CD14-positive monocyte (primary cell): ENCODE data around the gene MBP. TPM values are rescaled to one million over a fixed set of nuclear protein-coding genes. Genes with fewer than 3 reads are reported as not detected.

Source experiments
- DNase-seq, 3 donors: peaks; one replicate each; pipeline ENCODE4 v3.0.0-alpha.2; 2011 to 2022
- H2AFZ ChIP-seq: 2 replicates; pipeline ENCODE4 v1.6.0; 2012; ENCODE audit warnings: mild to moderate bottlenecking, low read depth, low read length, inconsistent platforms; ENCODE audit not compliant: insufficient read depth, poor library complexity, severe bottlenecking
- H3K27ac ChIP-seq, 2 donors: 1 replicate in 1 of 2; 2 replicates in 1 of 2; pipeline ENCODE4 v1.5.1; 2012 to 2013; ENCODE audit warnings: low read length in 2 of 2, control low read depth in 1 of 2, inconsistent platforms in 1 of 2, low read depth in 1 of 2, mild to moderate bottlenecking in 1 of 2
- H3K27me3 ChIP-seq, 2 donors: one replicate each; pipeline versions ENCODE4 v1.6.0 to v1.6.1; 2011 to 2013; ENCODE audit warnings: low read length in 2 of 2; ENCODE audit not compliant: control insufficient read depth in 2 of 2, insufficient read depth in 2 of 2
- H3K36me3 ChIP-seq, 2 donors: replicated peaks in 1 of 2; 1 replicate in 1 of 2; 2 replicates in 1 of 2; pipeline versions ENCODE4 v1.5.1 to v1.6.1; 2012 to 2013; ENCODE audit warnings: low read length in 2 of 2, control low read depth in 1 of 2, inconsistent platforms in 1 of 2, mild to moderate bottlenecking in 1 of 2; ENCODE audit not compliant: insufficient read depth in 2 of 2, control insufficient read depth in 1 of 2
- H3K4me1 ChIP-seq, 2 donors: 1 replicate in 1 of 2; 2 replicates in 1 of 2; pipeline versions ENCODE4 v1.5.1 to v1.6.1; 2012 to 2013; ENCODE audit warnings: low read length in 2 of 2, control low read depth in 1 of 2, inconsistent platforms in 1 of 2, mild to moderate bottlenecking in 1 of 2, moderate library complexity in 1 of 2; ENCODE audit not compliant: insufficient read depth in 2 of 2, control insufficient read depth in 1 of 2
- H3K4me2 ChIP-seq: replicated peaks from 2 replicates; pipeline ENCODE3; 2012; ENCODE audit warnings: low read length, moderate library complexity, mild to moderate bottlenecking; ENCODE audit not compliant: poor library complexity, severe bottlenecking; ENCODE audit errors: extremely low read depth
- H3K4me3 ChIP-seq, 3 experiments: fragments of 200-600 bp in 1 of 3; sonication (generic) in 1 of 3; replicated peaks in 1 of 3; 1 replicate in 2 of 3; 2 replicates in 1 of 3; pipeline ENCODE4 v1.5.1; 2011 to 2013; ENCODE audit warnings: low read length in 3 of 3, mild to moderate bottlenecking in 3 of 3, control low read depth in 2 of 3, low read depth in 2 of 3, inconsistent platforms in 1 of 3, moderate library complexity in 1 of 3
- H3K79me2 ChIP-seq: 2 replicates; pipeline ENCODE4 v1.6.0; 2012; ENCODE audit warnings: mild to moderate bottlenecking, control low read depth, inconsistent platforms, low read length, moderate library complexity; ENCODE audit not compliant: insufficient read depth
- H3K9ac ChIP-seq: 2 replicates; pipeline ENCODE4 v1.6.0; 2017; ENCODE audit warnings: low read length, mild to moderate bottlenecking; ENCODE audit not compliant: insufficient read depth, poor library complexity, severe bottlenecking
- H3K9me3 ChIP-seq, 2 donors: replicated peaks in 1 of 2; 1 replicate in 1 of 2; 2 replicates in 1 of 2; pipeline versions ENCODE4 v1.5.1 to v1.6.1; 2012 to 2013; ENCODE audit warnings: low read length in 2 of 2, control low read depth in 1 of 2; ENCODE audit not compliant: control insufficient read depth in 1 of 2, insufficient read depth in 1 of 2
- H4K20me1 ChIP-seq: 2 replicates; pipeline ENCODE4 v1.6.0; 2012; ENCODE audit warnings: mild to moderate bottlenecking, low read length, control low read depth, moderate library complexity; ENCODE audit not compliant: insufficient read depth
- H3K27ac Mint-ChIP-seq, 7 donors: one replicate each; pipeline ENCODE4 v1.8.0; 2020; ENCODE audit warnings: mild to moderate bottlenecking in 7 of 7, mixed read lengths in 7 of 7, moderate library complexity in 6 of 7, inconsistent platforms in 2 of 7
- H3K27me3 Mint-ChIP-seq, 3 donors: one replicate each; pipeline ENCODE4 v1.8.0; 2021 to 2022; ENCODE audit warnings: low read depth in 3 of 3, mild to moderate bottlenecking in 3 of 3, mixed read lengths in 3 of 3, moderate library complexity in 3 of 3, inconsistent platforms in 1 of 3
- H3K36me3 Mint-ChIP-seq, 2 donors: one replicate each; pipeline ENCODE4 v1.8.0; 2020; ENCODE audit warnings: mixed read lengths in 2 of 2, inconsistent platforms in 1 of 2, mild to moderate bottlenecking in 1 of 2
- H3K4me1 Mint-ChIP-seq: one replicate; pipeline ENCODE4 v1.8.0; 2020; ENCODE audit warnings: mild to moderate bottlenecking, mixed read lengths
- H3K4me3 Mint-ChIP-seq, 2 donors: one replicate each; pipeline ENCODE4 v1.8.0; 2020; ENCODE audit warnings: mild to moderate bottlenecking in 2 of 2, mixed read lengths in 2 of 2, moderate library complexity in 1 of 2
- H3K9me3 Mint-ChIP-seq, 7 donors: one replicate each; pipeline ENCODE4 v1.8.0; 2020 to 2022; ENCODE audit warnings: mixed read lengths in 7 of 7, mild to moderate bottlenecking in 6 of 7, moderate library complexity in 6 of 7, inconsistent platforms in 2 of 7
- WGBS: methylation state at CpG from one replicate; pipeline ENCODE4 v1.1.5; 2013; ENCODE audit warnings: missing lambda C conversion rate; ENCODE audit not compliant: insufficient coverage; 5-methylcytosine and 5-hydroxymethylcytosine counted together
- intact Hi-C, 2 donors: fragments of 100-400 bp; cut with micrococcal nuclease; formaldehyde crosslinking; loops; one replicate each; pipeline versions ENCODE4 v1.15.0 to v1.15.1; 2023
- polyA plus RNA-seq, 3 donors: library from polyadenylated mRNA; depleted of rRNA in 1 of 3; unstranded in 2 of 3; stranded (reverse) in 1 of 3; fragments of 300-500 nt in 2 of 3; fragments of >200 nt in 1 of 3; fragmentation: Illumina TruSeq in 2 of 3; gene quantifications; 1 replicate in 2 of 3; 2 replicates in 1 of 3; pipeline ENCODE4 v1.2.3, GENCODE V29; 2012 to 2021
- TF ChIP-seq, protein P1 (sequence below): fragments of 200-600 bp; IDR thresholded peaks from one replicate; pipeline ENCODE4 v1.8.0; 2022; ENCODE audit warnings: antibody characterized with exemption, mild to moderate bottlenecking

MBP gene
- polyA plus RNA-seq, 3 donors, result 47.7 to 81.0 (median 50.4) TPM

DNA sequence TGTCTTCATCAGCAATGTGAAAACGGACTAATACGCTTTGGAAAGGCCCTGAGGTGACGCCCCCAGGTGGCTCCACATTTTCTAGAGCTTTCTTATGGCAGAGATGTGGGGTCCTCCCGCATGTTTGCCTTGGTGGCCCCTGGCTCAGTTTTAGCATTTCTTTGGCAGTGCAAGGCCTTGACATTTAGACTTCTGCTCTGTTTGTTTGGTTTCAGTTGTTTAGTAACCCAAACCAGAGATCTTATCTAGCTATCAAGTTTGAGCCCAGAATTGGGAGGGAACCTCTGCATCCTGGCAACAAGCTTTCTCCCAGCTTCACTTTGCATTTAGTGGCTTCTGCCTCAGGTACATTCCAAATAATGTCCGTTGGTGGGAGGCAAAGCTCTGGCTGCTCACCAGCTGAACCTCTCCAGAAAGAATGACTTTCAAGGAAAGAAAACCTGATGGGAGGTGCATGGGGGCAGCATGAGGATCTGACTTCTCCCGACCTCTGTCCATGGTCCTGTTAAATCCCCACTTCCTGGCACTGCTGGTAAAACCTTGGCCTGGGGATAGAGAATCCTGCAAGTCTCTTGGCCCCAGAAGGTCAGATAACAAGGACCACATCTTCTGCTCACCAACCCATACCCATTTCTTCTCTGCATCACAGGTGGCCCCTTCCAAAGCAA is 12.0 kb upstream of the MBP start:
- WGBS, result 96% methylated on average over 5 of the region's 6 CpGs
- TF ChIP-seq, protein P1, sequence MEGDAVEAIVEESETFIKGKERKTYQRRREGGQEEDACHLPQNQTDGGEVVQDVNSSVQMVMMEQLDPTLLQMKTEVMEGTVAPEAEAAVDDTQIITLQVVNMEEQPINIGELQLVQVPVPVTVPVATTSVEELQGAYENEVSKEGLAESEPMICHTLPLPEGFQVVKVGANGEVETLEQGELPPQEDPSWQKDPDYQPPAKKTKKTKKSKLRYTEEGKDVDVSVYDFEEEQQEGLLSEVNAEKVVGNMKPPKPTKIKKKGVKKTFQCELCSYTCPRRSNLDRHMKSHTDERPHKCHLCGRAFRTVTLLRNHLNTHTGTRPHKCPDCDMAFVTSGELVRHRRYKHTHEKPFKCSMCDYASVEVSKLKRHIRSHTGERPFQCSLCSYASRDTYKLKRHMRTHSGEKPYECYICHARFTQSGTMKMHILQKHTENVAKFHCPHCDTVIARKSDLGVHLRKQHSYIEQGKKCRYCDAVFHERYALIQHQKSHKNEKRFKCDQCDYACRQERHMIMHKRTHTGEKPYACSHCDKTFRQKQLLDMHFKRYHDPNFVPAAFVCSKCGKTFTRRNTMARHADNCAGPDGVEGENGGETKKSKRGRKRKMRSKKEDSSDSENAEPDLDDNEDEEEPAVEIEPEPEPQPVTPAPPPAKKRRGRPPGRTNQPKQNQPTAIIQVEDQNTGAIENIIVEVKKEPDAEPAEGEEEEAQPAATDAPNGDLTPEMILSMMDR, result no peak
- intact Hi-C loops, result loop anchor here (5.0 kb wide), 2 partner anchors 38 to 68 kb away; no protein-coding TSS in a partner anchor
- Mint-ChIP-seq H3K36me3 (peaks cover 7 to 12% of the 10 kb centered on the region in 2 donors), H3K27me3 (peaks cover 0 to 5% (median 4%) of the 10 kb centered on the region in 3 donors), H3K4me3 (no peak overlapping the region), H3K9me3 (peaks cover 11 to 29% (median 27%) of the 10 kb centered on the region in 7 donors), H3K4me1 (peaks cover 49% of the 10 kb centered on the region), H3K27ac (peak overlapping the region in 3 of 7 donors; percentile 15 to 70 (median 18))
- Histone ChIP-seq H3K27ac (no peak overlapping the region), H2AFZ (no peak overlapping the region), H3K27me3 (no peaks in the 10 kb centered on the region), H3K4me2 (no peak overlapping the region), H3K4me3 (no peak overlapping the region), H4K20me1 (no peaks in the 10 kb centered on the region), H3K36me3 (no peaks in the 10 kb centered on the region), H3K4me1 (peaks cover 41 to 50% of the 10 kb centered on the region in 2 donors), H3K9me3 (peaks cover 12 to 20% of the 10 kb centered on the region in 2 donors), H3K9ac (no peak overlapping the region), H3K79me2 (no peaks in the 10 kb centered on the region)
- no peak for DNase-seq

DNA sequence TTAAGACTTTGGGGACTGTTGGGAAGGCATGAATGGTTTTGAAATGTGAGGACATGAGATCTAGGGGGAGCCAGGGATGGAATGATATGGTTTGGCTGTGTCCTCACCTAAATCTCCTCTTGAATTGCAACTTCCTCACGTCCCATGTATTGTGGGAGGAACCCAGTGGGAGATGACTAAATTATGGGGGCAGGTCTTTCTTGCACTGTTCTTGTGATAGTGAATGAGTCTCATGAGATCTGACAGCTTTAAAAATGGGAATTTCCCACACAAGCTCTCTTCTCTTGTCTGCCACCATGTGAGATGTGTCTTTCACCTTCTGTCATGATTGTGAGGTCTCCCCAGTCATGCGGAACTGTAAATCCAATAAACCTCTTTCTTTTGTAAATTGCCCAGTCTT is 11.5 kb upstream of the MBP start:
- Histone ChIP-seq H3K4me3 (no peak overlapping the region), H3K9ac (no peak overlapping the region), H3K4me1 (peaks cover 44 to 53% of the 10 kb centered on the region in 2 donors), H2AFZ (no peak overlapping the region), H3K9me3 (peaks cover 12 to 20% of the 10 kb centered on the region in 2 donors), H3K27ac (no peak overlapping the region), H4K20me1 (no peaks in the 10 kb centered on the region), H3K36me3 (no peaks in the 10 kb centered on the region), H3K4me2 (no peak overlapping the region), H3K79me2 (no peaks in the 10 kb centered on the region), H3K27me3 (no peaks in the 10 kb centered on the region)
- TF ChIP-seq, protein P1, result no peak
- DNase-seq, result peak in 1 of 3 donors; percentile 71
- Mint-ChIP-seq H3K36me3 (peaks cover 7 to 12% of the 10 kb centered on the region in 2 donors), H3K4me3 (no peak overlapping the region), H3K9me3 (peaks cover 11 to 29% (median 27%) of the 10 kb centered on the region in 7 donors), H3K27me3 (peaks cover 0 to 5% (median 4%) of the 10 kb centered on the region in 3 donors), H3K27ac (no peak overlapping the region), H3K4me1 (peaks cover 51% of the 10 kb centered on the region)
- WGBS, result no CpG with 5 or more reads among the region's 2 CpGs
- intact Hi-C loops, result loop anchor here in 1 of 2 donors (5.0 kb wide), 1 partner anchor 68 kb away; no protein-coding TSS in a partner anchor
